HG02973 (cell line): Measurements from ENCODE around the gene ZGRF1.
A peak's percentile ranks its signal among the peaks of the same experiment; 100 is the strongest.
"Not testable (repeated sequence)": the region's sequence is repeated elsewhere in the genome, so short reads cannot be mapped to it uniquely, and the experiment has no call there.

Source experiments
- ATAC-seq: cut with Tn5 transposase; IDR thresholded peaks from one replicate; pipeline ENCODE4 v1.9.1; 2021; ENCODE audit warnings: moderate library complexity; ENCODE audit not compliant: unreplicated experiment

ZGRF1 gene

DNA sequence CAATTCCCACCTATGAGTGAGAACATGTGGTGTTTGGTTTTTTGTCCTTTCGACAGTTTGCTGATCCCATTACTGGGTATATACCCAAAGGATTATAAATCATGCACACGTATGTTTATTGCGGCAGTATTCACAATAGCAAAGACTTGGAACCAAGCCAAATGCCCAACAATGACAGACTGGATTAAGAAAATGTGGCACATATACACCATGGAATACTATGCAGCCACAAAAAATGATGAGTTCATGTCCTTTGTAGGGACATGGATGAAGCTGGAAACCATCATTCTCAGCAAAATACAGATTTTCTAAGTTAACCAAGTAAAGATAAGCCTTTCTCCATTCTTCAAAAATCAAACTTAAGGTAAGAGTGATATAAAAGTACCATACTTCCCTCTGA lies 82.4 kb downstream of the ZGRF1 start:
- ATAC-seq: not testable (repeated sequence)

DNA sequence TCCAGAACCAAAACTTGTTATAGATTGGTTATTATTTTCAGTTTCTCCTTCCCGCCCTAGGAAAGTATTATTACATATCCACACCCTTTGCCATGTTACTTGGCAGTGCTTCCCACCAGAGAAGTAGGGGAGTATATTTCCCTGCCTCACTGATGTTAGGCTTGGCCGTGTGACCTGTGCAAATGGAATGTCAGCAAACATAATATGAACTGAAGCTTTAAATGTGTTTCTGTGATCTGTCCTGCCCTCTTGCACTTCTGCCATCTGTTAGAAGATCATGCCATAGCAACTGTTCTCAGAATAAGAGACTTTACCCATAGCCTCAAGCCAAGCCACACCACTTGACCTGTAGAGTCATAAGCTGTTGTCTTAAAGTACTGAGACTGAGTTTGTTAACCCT lies 84.0 kb downstream of the ZGRF1 start:
- ATAC-seq: no peak

DNA sequence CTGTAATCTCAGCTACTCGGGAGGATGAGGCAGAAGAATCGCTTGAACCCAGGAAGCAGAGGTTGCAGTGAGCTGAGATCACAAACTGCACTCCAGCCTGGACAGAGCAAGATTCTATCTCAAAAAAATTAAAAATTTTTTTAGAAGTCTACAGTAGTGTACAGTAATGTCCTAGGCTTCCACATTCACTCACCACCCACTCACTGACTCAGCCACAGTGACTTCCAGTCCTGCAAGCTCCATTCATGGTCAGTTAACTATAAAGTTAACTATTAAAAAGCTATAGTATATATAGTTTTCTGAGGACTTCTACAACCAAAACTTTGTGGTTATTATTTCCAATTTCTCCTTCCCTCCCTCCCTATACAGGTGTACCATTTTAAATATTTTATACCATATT lies 86.0 kb downstream of the ZGRF1 start:
- ATAC-seq: no peak

DNA sequence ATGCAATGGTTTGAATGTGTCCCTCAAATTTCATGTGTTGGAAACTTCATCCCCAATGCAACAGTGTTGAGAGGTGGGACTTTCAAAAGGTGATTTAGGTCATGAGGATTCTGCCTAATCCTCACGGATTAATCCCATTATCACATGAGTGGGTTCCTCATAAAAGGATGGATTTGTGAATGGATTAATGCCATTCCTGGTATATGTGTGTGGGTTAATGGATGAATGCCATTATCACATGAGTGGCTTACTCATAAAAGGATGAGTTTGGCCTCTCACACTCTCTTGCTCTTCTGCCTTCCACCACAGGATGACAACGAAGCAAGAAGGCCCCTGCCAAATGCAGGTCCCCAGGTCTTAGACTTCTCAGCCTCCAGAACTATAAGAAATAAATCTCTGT lies 90.2 kb downstream of the ZGRF1 start:
- ATAC-seq: no peak

DNA sequence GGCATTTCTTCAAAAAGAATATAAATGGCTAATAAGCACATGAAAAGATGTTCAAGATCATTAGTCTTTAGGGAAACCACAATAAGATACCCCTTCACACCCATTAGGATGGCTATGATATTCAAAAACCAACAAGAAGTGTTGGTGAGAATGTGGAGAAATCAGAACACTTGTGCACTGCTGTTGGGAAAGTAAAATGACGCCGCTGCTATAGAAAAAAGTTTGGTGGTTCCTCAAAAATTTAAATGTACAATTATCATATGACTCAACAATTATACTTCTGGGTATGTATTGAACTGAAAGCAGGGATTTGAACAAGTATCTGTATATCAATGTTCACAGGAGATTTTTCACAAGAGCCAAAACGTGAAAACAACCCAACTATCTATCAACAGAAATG lies 91.4 kb downstream of the ZGRF1 start:
- ATAC-seq: no peak

DNA sequence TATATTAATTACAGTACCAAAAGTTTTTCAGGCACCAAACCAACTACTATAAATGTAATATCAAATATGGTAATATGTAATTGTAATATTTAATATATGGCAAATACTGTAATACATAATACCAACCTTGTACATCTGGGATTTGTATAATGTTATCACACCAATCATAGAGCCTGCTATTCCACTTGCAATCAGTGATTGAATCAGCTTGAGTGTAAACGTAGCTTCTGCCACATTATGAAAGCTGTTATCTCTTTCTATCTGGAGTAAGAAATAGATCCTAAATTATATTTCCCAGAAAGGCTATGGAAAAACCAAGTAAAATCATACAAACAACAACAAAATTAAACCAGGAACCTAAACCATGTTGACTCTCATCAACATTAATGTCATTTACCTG lies 96.0 kb downstream of the ZGRF1 start:
- no peak for ATAC-seq

DNA sequence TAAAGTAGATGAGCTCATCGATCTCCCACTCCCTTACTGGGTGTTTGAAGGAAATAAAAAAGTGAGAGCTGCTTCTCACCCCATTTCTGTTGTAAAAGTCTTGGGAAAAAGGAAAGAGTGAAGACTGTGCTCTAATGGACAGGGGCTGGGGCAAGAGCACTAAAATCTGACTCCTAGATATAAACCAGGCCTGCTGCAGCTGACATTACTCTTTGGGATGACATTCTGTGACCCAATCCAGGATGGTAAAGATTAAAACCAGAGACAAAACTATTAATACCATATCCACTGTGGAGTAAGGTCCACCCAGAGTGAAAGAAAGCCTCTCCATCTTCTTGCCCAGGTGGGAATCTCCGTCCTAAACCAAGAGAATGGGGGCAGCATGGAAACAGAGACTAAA lies 100.6 kb downstream of the ZGRF1 start:
- ATAC-seq: no peak

DNA sequence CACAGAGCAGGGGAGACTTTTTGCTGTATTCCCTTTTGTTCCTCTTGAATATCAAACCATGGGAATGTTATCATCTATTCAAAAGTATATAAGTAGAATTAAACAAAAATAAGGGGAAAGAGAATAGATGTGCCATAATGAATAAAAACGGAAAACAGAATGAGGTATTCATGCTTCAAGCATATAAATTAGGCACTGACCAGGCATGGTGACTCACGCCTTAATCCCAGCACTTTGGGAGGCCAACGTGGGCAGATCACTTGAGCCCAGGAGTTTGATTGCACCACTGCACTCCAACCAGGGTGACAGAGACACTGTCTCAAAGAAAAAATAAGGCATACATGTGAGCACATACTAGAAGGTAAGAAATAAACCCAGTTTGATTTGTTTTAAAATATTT lies 104.4 kb downstream of the ZGRF1 start:
- no peak for ATAC-seq

DNA sequence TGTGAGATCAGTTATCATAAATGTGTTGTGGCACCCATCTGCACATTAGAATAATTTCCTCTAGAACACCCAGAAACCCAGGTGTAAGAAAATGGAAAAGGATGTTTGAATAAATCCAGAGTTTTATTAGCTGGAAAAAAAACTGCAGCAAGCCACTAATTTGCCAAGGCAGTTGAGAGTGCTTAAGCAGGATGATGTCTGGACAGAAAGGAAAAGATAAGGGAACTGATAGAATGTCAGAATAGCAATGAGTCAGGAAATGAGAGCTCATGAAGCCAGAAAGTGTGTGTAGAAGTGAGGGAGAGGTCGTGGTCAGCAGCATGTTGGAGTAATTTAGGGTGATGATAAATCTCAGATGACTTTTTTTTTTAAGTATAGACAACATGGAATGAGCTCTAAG lies 105.6 kb downstream of the ZGRF1 start:
- ATAC-seq: no peak

DNA sequence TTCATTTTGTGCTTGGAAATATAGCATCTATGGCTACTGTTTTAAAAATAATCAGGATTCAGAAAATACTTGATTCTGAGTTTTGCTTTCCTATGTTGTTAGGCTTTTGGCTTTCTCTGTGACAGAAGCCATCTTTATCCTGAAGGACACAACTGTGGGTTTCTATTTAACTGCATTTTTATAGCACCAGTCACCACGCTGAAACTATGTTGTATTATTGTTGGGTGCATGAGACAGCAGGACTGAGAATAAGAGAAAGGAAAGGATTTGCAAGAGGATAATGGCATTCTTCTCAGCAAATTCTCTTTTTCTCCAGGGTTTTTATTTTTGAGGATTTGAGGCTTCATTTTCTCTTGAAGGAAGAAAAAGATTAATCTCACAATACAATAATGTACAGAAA lies 110.6 kb downstream of the ZGRF1 start:
- no peak for ATAC-seq

DNA sequence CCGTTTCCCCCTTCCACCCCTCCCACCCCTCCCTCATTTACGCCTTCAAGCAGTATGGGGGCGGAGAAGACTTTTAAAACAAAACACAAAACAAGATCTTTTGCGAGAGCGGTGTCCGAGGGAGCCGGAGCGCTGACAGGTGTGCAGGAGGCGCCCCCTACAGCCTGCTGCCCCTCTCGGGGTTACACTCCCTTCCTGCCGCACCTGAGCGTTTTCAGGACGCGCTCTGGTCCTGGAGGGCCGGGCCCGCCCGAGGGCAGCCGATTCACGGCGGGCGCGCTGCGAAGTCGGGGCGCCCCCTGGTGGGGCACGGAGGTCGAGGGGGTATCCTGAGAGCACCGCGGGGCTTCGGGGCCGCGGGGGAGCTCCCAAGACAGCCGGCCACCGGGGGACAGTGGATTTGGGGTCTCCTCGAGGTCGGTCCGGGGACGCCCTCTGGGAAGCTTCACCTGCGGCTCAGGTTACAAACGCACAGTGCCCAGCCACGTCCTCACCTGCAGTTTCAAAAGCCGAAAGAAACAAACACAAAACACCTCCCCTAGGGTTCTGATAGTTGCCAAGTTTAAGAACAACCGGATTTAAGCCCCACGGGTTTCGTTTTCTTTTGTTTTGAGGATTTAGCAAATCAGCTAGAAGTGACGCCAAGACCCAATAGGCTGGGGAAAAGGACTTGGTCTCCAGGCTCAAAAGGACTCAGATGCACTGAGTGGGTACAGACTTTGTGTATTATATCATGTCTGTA lies 112.8 kb downstream of the ZGRF1 start:
- peak; percentile 81 for ATAC-seq

DNA sequence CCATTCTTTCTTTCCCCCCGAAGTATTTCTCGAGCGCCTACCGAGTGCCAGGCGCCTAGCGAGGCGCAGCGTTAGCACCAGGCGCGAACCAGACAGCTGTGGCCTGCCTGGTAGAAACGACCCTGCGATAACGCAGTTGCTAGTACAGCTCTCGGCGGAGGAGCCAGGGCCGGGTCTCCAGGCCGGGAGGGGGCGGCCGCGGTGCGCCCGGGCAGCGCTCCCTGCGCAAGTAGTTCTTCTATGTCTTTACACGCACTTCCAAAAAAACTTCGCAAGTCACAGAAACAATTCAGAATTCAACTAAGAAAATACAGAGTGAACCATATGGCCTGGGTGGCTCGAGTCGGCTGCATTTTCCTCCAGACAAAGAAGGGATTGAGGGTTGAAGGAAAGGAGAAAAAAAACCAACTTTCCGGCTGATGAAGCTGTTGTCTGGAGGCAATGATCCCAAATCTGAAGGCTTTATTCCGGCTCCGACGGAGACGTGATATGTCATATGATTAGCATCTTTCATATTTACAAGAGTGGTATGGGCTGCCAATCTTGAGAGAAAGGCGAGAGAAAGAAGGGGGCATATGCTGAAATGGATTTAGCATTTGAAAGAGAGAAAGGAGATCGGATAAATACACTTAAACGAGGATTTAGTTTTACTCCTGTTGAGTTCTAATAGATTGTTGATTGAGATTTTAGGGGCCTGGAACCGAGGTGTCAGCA lies 113.5 kb downstream of the ZGRF1 start:
- peak; percentile 30 for ATAC-seq

DNA sequence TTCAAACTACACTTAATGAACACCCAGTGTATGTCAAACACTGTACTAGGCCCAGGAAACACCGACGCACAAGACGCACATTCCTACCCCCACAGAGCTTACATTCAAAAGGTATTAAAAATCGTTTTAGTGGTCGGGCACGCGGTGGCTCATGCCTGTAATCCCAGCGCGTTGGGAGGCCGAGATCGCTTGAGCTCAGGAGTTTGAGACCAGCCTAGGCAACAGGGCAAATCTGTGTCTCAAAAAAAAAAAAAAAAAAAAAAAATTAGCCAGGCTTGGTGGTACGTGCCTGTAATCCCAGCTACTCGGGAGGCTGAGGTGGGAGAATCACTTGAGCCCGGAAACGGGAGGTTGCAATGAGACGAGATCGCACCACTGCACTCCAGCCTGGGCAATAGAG lies 114.3 kb downstream of the ZGRF1 start:
- ATAC-seq: not testable (repeated sequence)

DNA sequence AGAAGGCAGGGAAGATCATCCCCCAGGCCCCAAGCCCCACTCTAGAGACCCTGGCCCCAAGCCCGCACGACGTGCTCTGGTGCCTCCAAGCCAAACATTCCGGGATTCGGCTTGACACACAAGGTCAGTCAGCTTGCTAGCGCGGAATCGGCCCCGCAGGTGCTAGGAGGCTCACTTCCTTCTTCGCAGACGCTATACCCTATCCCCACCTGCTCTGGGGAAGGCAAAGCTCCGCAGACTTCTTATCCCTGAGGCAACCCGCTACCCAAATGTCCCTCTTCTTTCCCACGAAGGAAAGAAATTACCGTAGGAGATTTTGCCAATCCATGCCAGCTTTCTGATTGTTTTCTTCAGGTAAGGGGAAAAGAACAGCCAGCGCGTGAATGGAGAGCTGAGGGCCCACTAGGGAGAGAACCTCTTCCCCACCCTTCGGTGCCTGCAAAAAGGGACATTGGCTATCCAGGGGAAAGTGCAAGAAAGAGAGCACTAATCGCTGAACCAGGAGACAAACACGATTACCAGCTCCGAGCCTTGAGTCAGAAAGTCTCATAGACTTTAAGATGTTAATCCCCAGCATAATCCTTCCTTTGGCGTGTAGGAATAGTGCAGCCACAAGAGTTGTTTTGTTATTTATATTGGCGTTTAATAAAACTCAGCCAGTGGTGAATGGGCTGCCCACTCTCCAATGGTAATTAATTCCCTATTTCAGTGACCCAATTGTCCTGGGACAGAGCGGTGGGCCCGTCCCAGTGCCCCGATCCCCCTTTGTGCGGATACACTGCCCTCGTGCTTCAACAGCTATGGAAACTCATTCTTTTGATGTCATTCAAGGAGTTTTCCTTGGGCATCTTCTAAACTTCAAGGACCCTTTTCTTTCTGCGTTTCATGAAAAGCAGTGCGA lies 115.3 kb downstream of the ZGRF1 start:
- ATAC-seq: no peak

DNA sequence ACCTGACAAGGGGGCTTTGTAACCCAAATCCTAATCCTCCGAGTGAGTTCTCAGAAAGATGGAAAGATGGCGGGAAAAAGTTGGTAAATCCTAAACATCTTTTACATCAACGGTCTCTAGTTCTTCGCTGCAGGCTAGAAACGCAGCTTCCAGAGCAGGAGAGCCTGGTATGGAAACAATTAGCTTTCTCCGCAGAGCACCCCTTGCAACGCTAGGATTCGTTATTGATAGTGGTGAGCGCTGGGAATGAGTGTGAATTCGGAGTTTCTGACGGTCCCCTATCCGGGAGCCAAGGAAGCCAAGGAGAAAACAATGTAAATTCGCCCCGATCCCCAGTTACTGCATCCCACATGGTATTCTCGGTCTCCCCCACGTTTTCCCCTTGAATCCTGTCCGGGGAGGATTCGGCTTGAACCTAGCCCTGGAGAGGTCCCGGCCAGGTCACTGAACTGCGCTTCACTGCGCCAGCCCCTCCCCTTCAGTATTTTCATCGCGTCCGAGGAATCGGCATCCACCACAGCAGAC lies 116.0 kb downstream of the ZGRF1 start:
- no peak for ATAC-seq

DNA sequence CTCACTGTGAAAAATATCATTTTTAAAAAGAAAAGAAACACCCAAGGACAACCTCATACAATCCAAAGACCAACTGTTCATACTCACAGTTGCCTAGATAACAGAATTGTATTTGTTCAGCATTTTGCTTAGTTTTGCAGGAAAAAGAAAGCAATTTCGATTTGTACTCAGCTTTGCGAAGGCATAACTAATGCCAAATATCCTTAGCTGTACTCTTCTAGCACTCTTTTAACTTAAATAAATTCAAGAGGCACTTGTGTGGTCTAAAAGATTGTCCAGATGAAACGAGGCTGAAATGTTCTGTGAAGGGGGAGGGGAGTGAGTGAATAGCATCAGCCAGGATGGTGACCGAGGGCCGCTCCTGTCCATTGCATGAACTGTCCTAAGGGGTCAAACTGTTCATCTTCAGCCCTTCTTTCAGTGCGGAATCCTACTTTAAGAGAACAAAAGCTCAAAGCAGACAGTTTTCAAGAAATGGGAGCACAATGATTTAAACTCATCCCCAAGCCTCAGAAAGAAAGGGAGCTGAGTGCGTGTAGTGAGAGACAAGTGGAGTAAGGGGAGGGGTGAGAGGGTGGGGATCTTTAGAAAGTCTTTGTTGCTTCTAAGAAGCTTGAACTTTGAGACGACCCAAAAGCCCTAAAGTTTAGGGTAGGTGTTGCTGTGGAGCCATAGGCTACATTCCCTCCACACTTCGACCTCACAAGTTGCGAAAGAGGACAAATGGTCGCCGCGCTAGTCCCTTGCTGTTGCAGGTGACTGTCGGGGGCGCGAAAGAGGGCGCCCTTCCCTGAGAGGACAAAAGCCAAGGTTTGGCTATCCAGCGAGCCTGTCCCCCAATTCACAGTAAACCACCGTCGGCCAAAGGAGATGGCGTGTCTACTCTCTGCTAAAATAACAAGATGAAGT lies 116.8 kb downstream of the ZGRF1 start:
- no peak for ATAC-seq

DNA sequence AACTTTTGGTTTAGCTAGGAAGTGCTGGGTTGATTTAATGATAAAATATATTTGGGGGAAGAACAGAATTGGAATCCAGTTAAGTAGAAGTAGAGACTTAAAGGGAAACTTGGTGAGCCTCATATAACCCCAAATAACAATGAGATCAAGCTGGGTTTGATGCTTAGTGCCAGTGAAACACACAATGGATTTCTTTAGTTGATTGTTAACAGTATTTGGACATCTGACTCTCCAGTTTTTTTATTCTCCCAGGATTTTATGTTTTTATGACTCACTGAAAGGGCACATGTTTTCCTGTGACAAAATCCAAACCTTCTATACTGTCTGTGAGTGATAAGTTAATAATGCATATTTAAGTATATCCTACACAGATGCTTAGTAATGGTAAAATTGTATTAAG lies 118.0 kb downstream of the ZGRF1 start:
- ATAC-seq: no peak

DNA sequence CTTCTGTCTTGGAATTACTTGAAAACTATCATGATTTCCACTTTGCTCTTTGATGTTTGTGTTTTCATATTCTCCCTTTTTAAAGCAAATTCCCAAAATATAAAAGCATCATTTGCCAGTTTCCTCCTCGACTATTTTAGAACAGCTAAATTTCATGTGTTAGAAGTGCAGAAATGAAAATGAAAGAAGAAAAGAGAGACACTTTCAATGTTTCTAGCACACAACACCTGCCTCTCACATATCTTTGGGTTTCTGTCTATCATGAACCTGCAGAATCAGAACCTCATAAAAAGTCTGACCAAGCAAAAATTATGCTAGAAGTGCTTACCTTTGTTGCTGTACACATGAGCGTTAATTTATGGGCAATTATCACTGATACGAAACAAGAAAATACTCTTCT lies 118.8 kb downstream of the ZGRF1 start:
- no peak for ATAC-seq

DNA sequence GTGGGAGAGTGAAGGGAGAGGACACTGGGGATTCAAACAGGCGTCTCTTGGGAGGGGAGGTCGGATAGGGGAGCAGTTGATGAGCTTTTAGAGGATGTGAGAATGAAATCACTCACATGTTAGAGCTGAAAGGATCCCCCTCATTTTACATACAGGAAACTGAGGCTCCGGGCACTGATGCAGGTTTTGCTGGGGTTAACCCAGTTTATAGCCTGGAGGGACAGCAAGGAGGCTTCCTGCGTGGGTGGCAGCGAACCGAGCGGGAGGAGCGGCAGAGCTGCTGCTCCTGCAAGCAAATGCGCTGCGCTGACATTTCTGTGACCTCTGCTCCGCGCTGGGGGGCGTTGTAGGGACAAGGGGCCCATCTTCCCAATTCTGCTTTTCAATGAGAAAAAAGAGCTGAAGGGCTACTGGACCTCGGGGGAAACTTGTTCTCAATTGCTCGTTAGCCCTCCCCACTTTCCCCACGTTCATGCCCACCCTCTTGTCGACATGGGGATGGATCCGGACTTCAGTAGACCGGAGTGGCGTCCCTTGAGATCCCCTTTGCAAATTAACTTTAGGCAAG lies 119.6 kb downstream of the ZGRF1 start:
- no peak for ATAC-seq

DNA sequence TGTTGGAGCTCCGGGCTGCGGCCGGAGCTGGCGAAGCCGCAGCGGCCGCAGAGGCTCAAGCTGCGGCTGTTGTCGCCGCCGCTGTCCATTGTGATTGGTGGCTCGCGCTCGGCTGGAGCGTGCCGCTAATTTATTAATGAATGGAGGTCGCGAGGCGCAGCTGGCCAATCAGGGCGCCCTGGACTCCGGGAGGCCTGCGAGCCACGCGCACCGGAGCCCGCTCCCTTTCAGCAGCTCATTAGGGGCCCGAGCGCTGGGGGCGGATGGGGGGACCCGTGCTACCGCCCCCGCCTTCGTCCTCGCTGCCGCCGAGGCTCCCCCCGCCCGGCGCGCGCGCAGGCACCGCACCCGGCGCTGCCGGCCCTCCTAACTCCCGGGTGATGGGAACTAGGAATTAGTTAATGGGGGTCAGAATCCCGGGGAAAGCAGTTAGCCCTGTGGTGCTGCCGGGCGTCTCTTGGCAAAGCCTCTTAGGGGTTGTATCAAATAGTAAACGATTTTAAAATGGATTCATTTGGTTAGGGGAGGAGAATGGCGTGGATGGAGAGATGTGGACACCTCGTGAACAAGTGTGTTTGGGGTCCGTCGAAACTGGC lies 120.1 kb downstream of the ZGRF1 start:
- ATAC-seq: peak; percentile 26
